T-cell (primary cell): ENCODE results near the gene TIMM17A. TPM values are rescaled to one million over a fixed set of nuclear protein-coding genes. Genes with fewer than 3 reads are reported as not detected.
"Not testable (repeated sequence)": the region's sequence is repeated elsewhere in the genome, so short reads cannot be mapped to it uniquely, and the experiment has no call there.

Source experiments
- ATAC-seq, 4 experiments: fragments of 200-7000 bp in 3 of 4; fragments of 150-1000 bp in 1 of 4; cut with Tn5 transposase; replicated peaks in 1 of 4; 1 replicate in 3 of 4; 2 replicates in 1 of 4; pipeline ENCODE4 v1.10.0; 2021; ENCODE audit warnings: moderate library complexity in 3 of 4, mild to moderate bottlenecking in 2 of 4, moderate number of reproducible peaks in 1 of 4
- CTCF ChIA-PET, 2 donors: fragments of 300-600 bp; sonication (Branson Sonifier 250); formaldehyde crosslinking; loops; one replicate each; lab custom pipeline; 2022; ENCODE audit warnings: antibody characterized with exemption in 2 of 2; lab: Charles Lee
- POLR2A ChIA-PET, 2 donors: fragments of 300-600 bp; sonication (Branson Sonifier 250); formaldehyde crosslinking; loops; one replicate each; lab custom pipeline; 2022; ENCODE audit warnings: antibody characterized with exemption in 2 of 2; lab: Charles Lee
- DNase-seq, 35 experiments: peaks; one replicate each; pipeline versions ENCODE4 v3.0.0 to v3.0.0-alpha.2; 2013 to 2023
- H3K27ac ChIP-seq: one replicate; pipeline ENCODE4 v1.5.1; 2013; ENCODE audit warnings: low read length
- H3K27me3 ChIP-seq, 2 experiments: replicated peaks in 1 of 2; 1 replicate in 1 of 2; 2 replicates in 1 of 2; pipeline versions ENCODE4 v1.6.1 to v1.7.0; 2013; ENCODE audit warnings: low read length in 1 of 2, mixed read lengths in 1 of 2; ENCODE audit not compliant: control insufficient read depth in 2 of 2, insufficient read depth in 2 of 2; ENCODE audit errors: extremely low read depth in 1 of 2
- H3K36me3 ChIP-seq, 2 donors: 1 replicate in 1 of 2; 2 replicates in 1 of 2; pipeline versions ENCODE4 v1.6.1 to v1.7.0; 2013; ENCODE audit warnings: low read length in 1 of 2; ENCODE audit not compliant: control insufficient read depth in 2 of 2, insufficient read depth in 1 of 2; ENCODE audit errors: extremely low read depth in 1 of 2
- H3K4me1 ChIP-seq, 2 experiments: 1 replicate in 1 of 2; 2 replicates in 1 of 2; pipeline versions ENCODE4 v1.6.1 to v1.7.0; 2013; ENCODE audit warnings: low read length in 2 of 2, mixed read lengths in 1 of 2; ENCODE audit not compliant: insufficient read depth in 2 of 2, control insufficient read depth in 1 of 2; ENCODE audit errors: extremely low read depth in 1 of 2
- H3K4me3 ChIP-seq, 2 donors: 1 replicate in 1 of 2; 2 replicates in 1 of 2; pipeline versions ENCODE4 v1.5.1 to v1.7.0; 2013; ENCODE audit warnings: mild to moderate bottlenecking in 2 of 2, low read length in 1 of 2, moderate library complexity in 1 of 2; ENCODE audit not compliant: control insufficient read depth in 1 of 2; ENCODE audit errors: extremely low read depth in 1 of 2
- H3K9me3 ChIP-seq: 2 replicates; pipeline ENCODE4 v1.7.0; 2013
- H3K27ac Mint-ChIP-seq, 2 donors: one replicate each; pipeline ENCODE4 v1.8.0; 2020 to 2021; ENCODE audit warnings: mild to moderate bottlenecking in 2 of 2, mixed read lengths in 2 of 2
- H3K27me3 Mint-ChIP-seq, 2 donors: one replicate each; pipeline ENCODE4 v1.8.0; 2021 to 2022; ENCODE audit warnings: mixed read lengths in 2 of 2
- H3K36me3 Mint-ChIP-seq: one replicate; pipeline ENCODE4 v1.8.0; 2021; ENCODE audit warnings: mixed read lengths
- H3K4me1 Mint-ChIP-seq, 3 donors: one replicate each; pipeline ENCODE4 v1.8.0; 2020 to 2022; ENCODE audit warnings: mixed read lengths in 3 of 3, mild to moderate bottlenecking in 1 of 3
- H3K4me3 Mint-ChIP-seq, 3 donors: one replicate each; pipeline ENCODE4 v1.8.0; 2020 to 2022; ENCODE audit warnings: mild to moderate bottlenecking in 3 of 3, mixed read lengths in 3 of 3, moderate library complexity in 3 of 3
- H3K9me3 Mint-ChIP-seq, 3 donors: one replicate each; pipeline ENCODE4 v1.8.0; 2020 to 2022; ENCODE audit warnings: mixed read lengths in 3 of 3
- WGBS: methylation state at CpG from one replicate; pipeline ENCODE4 v1.1.5; 2013; ENCODE audit warnings: missing lambda C conversion rate; ENCODE audit not compliant: insufficient coverage; 5-methylcytosine and 5-hydroxymethylcytosine counted together
- total RNA-seq, 35 experiments: library from RNA in 6 of 35; stranded (reverse) in 6 of 35; fragments of 120-200 nt in 1 of 35; gene quantifications; one replicate each; pipeline versions ENCODE4 v1.2.1 to v1.2.4 and lab custom pipeline; 2013 to 2026

Gene TIMM17A
- total RNA-seq, 5 donors from 2014 or later (not counting 1 experiment from before 2014, with no cell fraction given): 28.7 to 37.6 (median 29.9) TPM

- H3K36me3 ChIP-seq: no peaks in the 10 kb centered on the region
- H3K9me3 ChIP-seq: no peaks in the 10 kb centered on the region
- WGBS: 86% methylated on average over 13 of the region's 18 CpGs
- no peak overlapping the region for H3K4me3 ChIP-seq
- ChIA-PET POLR2A (no interaction called here), CTCF (no interaction called here)
- ATAC-seq: no peak
- peaks cover 0 to 24% of the 10 kb centered on the region in 2 experiments for H3K27me3 ChIP-seq
- Mint-ChIP-seq H3K27me3 (peaks cover 18 to 20% of the 10 kb centered on the region in 2 donors), H3K4me3 (no peak overlapping the region), H3K9me3 (no peaks in the 10 kb centered on the region), H3K27ac (no peak overlapping the region), H3K36me3 (peaks cover 3% of the 10 kb centered on the region), H3K4me1 (peaks cover 0 to 4% (median 0%) of the 10 kb centered on the region in 3 donors)
- no peak overlapping the region for H3K27ac ChIP-seq
- no peaks in the 10 kb centered on the region for H3K4me1 ChIP-seq
- no peak for DNase-seq
Observed at GRCh38 chr1:202017749-202018467, 62.6 kb downstream of the TIMM17A start.

- Mint-ChIP-seq H3K36me3 (peaks cover 3% of the 10 kb centered on the region), H3K27ac (no peak overlapping the region), H3K4me3 (no peak overlapping the region), H3K9me3 (no peaks in the 10 kb centered on the region), H3K4me1 (peaks cover 0 to 4% (median 0%) of the 10 kb centered on the region in 3 donors), H3K27me3 (peaks cover 22 to 23% of the 10 kb centered on the region in 2 donors)
- no peak for ATAC-seq
- CTCF ChIA-PET: no interaction called here
- Histone ChIP-seq H3K9me3 (no peaks in the 10 kb centered on the region), H3K27ac (no peak overlapping the region), H3K36me3 (no peaks in the 10 kb centered on the region), H3K4me1 (no peaks in the 10 kb centered on the region), H3K27me3 (peaks cover 0 to 26% of the 10 kb centered on the region in 2 experiments), H3K4me3 (no peak overlapping the region)
- WGBS: 81% methylated on average over 10 of the region's 19 CpGs
- no peak for DNase-seq
- POLR2A ChIA-PET: no interaction called here
Observed at GRCh38 chr1:202018468-202019234, 63.3 kb downstream of the TIMM17A start.

DNA sequence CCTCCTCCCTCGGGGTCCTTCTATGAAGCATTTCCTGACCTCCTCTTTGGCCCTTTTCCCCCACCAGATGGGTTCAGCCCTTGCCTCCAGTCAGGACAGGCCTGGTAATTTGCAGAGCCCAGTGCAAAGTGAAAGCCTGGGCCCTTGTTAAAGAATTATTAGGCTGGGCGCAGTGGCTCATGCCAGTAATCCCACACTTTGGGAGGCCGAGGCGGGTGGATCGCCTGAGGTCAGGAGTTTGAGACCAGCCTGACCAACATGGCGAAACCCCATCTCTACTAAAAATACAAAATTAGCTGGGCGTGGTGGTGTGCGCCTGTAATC lies 63.9 kb downstream of the TIMM17A start:
- H3K9me3 Mint-ChIP-seq, H3K27ac ChIP-seq, ATAC-seq, H3K4me3 Mint-ChIP-seq, H3K4me1 ChIP-seq, H3K36me3 Mint-ChIP-seq, H3K9me3 ChIP-seq, H3K4me1 Mint-ChIP-seq, DNase-seq, H3K4me3 ChIP-seq, CTCF ChIA-PET, POLR2A ChIA-PET, H3K36me3 ChIP-seq, H3K27ac Mint-ChIP-seq: not testable (repeated sequence)
- H3K27me3 Mint-ChIP-seq: peaks cover 22 to 23% of the 10 kb centered on the region in 2 donors
- 0% methylated on average over 1 of the region's 8 CpGs for WGBS
- H3K27me3 ChIP-seq: peaks cover 0 to 26% of the 10 kb centered on the region in 2 experiments

Other genes with a start within 250 kb of the TIMM17A start
- gene IPO9, start 126.3 kb upstream of the TIMM17A start, total RNA-seq: 10 to 100 TPM; 28.2 to 39.9 (median 36.9) TPM
- gene SHISA4, start 66.6 kb upstream of the TIMM17A start, total RNA-seq: under 1 TPM; 0.38 to 0.88 (median 0.54) TPM
- under 1 TPM in 3 of 5 donors, not detected in 2; 0.10 to 0.29 (median 0.16) TPM for gene LMOD1, start 9.0 kb upstream of the TIMM17A start, total RNA-seq
- 10 to 100 TPM; 20.1 to 30.4 (median 23.9) TPM for gene RNPEP, start 27.1 kb downstream of the TIMM17A start, total RNA-seq
- 1 to 10 TPM in 4 of 5 donors, under 1 TPM in 1; 0.90 to 3.7 (median 1.5) TPM for gene ELF3, start 55.1 kb downstream of the TIMM17A start, total RNA-seq
- not detected for gene GPR37L1, start 167.4 kb downstream of the TIMM17A start, total RNA-seq
- 10 to 100 TPM; 37.8 to 70.2 (median 50.9) TPM for gene ARL8A, start 189.2 kb downstream of the TIMM17A start, total RNA-seq
- gene PTPN7, start 205.1 kb downstream of the TIMM17A start, total RNA-seq: 100 to 1,000 TPM in 1 of 5 donors, 10 to 100 TPM in 4; 67.1 to 124 (median 71.7) TPM
- 10 to 100 TPM in 1 of 5 donors, 1 to 10 TPM in 3, under 1 TPM in 1; 0.58 to 13.1 (median 1.8) TPM for gene LGR6, start 238.3 kb downstream of the TIMM17A start, total RNA-seq